HFF-Myc (cell line): Measurements from ENCODE around the gene MSI2.

Source experiments
- DNase-seq: peaks from one replicate; pipeline ENCODE4 v3.0.0-alpha.2; 2011; ENCODE audit warnings: low read depth; ENCODE audit errors: extremely low read depth
- H3K4me3 ChIP-seq: replicated peaks from 2 replicates; pipeline ENCODE4 v1.5.1; 2011; ENCODE audit warnings: low read depth, mild to moderate bottlenecking, control low read depth, low read length
- CTCF ChIP-seq: IDR thresholded peaks from 2 replicates; pipeline ENCODE4 v1.5.1; 2012; ENCODE audit warnings: mild to moderate bottlenecking, low read depth, low read length, control low read depth; ENCODE audit errors: missing control alignments

Gene MSI2

DNA sequence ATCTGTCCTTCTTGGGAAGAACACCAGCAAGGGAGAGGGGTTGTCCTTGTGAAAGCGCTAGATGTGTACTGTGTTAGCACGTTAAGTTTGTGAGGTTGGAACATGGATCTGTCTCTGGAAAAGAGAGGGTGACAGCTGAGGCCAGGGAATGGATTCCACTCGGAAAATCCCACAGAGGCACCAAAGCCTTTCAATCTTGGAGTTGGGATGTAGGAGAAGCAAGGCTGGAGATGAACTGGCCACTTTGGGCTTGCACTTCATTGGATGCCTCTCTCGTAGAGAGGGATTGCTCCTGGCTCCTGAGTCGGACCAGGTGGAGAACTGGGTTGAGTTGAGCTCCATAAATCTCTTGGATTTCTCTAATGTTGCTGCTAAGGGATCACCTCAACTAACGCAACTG is 421.5 kb downstream of the MSI2 start:
- TF ChIP-seq CTCF, result no peak
- no peak overlapping the region for H3K4me3 ChIP-seq
- no peak for DNase-seq

DNA sequence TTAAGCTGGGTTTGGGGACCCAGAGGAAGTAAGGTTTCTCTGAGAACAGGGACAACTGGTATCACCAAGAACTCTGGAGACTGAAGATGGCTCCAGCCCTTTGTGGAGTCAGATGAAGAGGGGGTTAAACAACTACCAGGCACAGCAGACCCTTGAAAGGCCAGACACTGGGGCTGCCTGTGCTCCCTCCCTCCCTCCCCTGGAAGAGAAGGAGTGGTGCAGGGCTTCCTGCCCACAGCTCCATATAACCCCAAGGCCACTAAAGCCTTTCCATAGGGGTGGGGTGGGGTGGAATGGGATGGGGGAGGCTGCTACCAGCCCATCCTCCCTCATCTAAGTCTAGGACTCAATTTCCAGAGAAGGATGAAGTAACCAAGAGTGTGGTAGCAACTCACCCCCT is 422.1 kb downstream of the MSI2 start:
- H3K4me3 ChIP-seq, result no peak overlapping the region
- no peak for DNase-seq
- no peak for TF ChIP-seq CTCF

GRCh38 chr17:57679356-57679755 is 423.0 kb downstream of the MSI2 start:
- no peak overlapping the region for H3K4me3 ChIP-seq
- no peak for TF ChIP-seq CTCF
- DNase-seq, result no peak

GRCh38 chr17:57679906-57680695 is 423.8 kb downstream of the MSI2 start:
- H3K4me3 ChIP-seq, result no peak overlapping the region
- no peak for TF ChIP-seq CTCF
- no peak for DNase-seq

GRCh38 chr17:57682701-57683100 is 426.4 kb downstream of the MSI2 start:
- no peak overlapping the region for H3K4me3 ChIP-seq
- no peak for TF ChIP-seq CTCF
- DNase-seq, result no peak

GRCh38 chr17:57684711-57685498 is 428.6 kb downstream of the MSI2 start:
- DNase-seq, result no peak
- no peak overlapping the region for H3K4me3 ChIP-seq
- no peak for TF ChIP-seq CTCF
